T-helper 2 cell treated with Interferon-gamma antibody and Interleukin-4, amounts not matched to agents 5 μg/mL and 100 μg/mL, for 36 hours (primary cell): ENCODE results near the gene ZMYM2.
"Not testable (repeated sequence)": the region's sequence is repeated elsewhere in the genome, so short reads cannot be mapped to it uniquely, and the experiment has no call there.

Source experiments
- DNase-seq: peaks from one replicate; pipeline ENCODE4 v3.0.0; 2021; ENCODE audit warnings: low spot score
- H3K27ac Mint-ChIP-seq: one replicate; pipeline ENCODE4 v1.8.0; 2021; ENCODE audit warnings: mild to moderate bottlenecking, mixed read lengths
- H3K27me3 Mint-ChIP-seq: one replicate; pipeline ENCODE4 v1.8.0; 2021; ENCODE audit warnings: low read depth, mixed read lengths
- H3K36me3 Mint-ChIP-seq: one replicate; pipeline ENCODE4 v1.8.0; 2021; ENCODE audit warnings: low read depth, mixed read lengths
- H3K4me1 Mint-ChIP-seq: one replicate; pipeline ENCODE4 v1.8.0; 2021; ENCODE audit warnings: low read depth, mixed read lengths
- H3K4me3 Mint-ChIP-seq: one replicate; pipeline ENCODE4 v1.8.0; 2022; ENCODE audit warnings: mild to moderate bottlenecking, moderate library complexity, mixed read lengths
- H3K9me3 Mint-ChIP-seq: one replicate; pipeline ENCODE4 v1.8.0; 2021; ENCODE audit warnings: mixed read lengths

ZMYM2 gene

GRCh38 chr13:19961924-19962323 is 3.4 kb downstream of the ZMYM2 start:
- peak overlapping the region; percentile 29 for H3K4me3 Mint-ChIP-seq
- no peak overlapping the region for H3K27ac Mint-ChIP-seq
- no peaks in the 10 kb centered on the region for H3K9me3 Mint-ChIP-seq
- H3K27me3 Mint-ChIP-seq, result no peaks in the 10 kb centered on the region
- peaks cover 14% of the 10 kb centered on the region for H3K4me1 Mint-ChIP-seq
- peaks cover 21% of the 10 kb centered on the region for H3K36me3 Mint-ChIP-seq
- DNase-seq, result no peak

DNA sequence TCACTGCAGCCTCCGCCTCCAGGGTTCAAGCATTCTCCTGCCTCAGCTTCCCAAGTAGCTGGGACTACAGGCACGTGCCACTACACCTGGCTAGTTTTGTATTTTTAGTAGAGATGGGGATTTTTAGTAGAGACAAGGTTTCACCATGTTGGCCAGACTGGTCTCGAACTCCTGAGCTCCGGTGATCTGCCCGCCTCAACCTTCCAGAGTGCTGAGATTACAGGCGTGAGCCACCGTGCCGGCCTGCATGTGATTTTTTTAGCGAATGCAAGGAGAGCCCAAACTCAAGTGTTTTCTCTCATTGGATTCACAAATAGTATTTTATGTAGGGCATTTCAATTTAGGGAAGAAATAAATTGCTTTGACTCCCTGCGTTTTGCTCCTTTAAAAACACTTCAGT is 4.4 kb downstream of the ZMYM2 start:
- Mint-ChIP-seq H3K36me3 (peaks cover 26% of the 10 kb centered on the region), H3K9me3 (no peaks in the 10 kb centered on the region), H3K4me3 (no peak overlapping the region), H3K27ac (no peak overlapping the region), H3K4me1 (peaks cover 22% of the 10 kb centered on the region), H3K27me3 (no peaks in the 10 kb centered on the region)
- DNase-seq, result no peak

- H3K27me3 Mint-ChIP-seq, result no peaks in the 10 kb centered on the region
- H3K4me3 Mint-ChIP-seq, result no peak overlapping the region
- no peaks in the 10 kb centered on the region for H3K9me3 Mint-ChIP-seq
- peaks cover 22% of the 10 kb centered on the region for H3K36me3 Mint-ChIP-seq
- no peak overlapping the region for H3K27ac Mint-ChIP-seq
- peaks cover 11% of the 10 kb centered on the region for H3K4me1 Mint-ChIP-seq
- DNase-seq, result no peak
Observed at GRCh38 chr13:19967621-19968020, 9.1 kb downstream of the ZMYM2 start.

DNA sequence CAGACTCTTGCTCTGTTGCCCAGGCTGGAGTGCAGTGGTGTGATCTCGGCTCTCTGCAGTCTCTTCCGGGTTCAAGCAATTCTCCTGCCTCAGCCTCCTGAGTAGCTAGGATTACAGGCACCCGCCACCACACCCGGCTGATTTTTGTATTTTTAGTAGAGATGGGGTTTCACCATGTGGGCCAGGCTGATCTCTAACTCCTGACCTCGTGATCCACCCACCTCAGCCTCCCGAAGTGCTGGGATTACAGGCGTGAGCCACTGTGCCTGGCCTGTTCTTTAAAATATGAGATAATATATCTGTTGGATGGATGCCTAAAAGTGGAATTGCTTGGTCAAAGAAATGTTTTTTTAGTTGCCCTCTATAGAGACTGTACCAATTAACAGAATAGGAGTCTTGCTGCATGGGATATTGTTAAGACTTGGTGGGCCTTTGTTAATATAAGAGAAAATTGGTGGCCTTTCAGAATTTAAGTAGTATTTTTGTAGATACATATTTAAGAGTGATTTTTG is 16.0 kb downstream of the ZMYM2 start:
- Mint-ChIP-seq H3K9me3 (peaks cover 14% of the 10 kb centered on the region), H3K36me3 (peaks cover 59% of the 10 kb centered on the region)
- H3K4me3 Mint-ChIP-seq, H3K27me3 Mint-ChIP-seq, H3K27ac Mint-ChIP-seq, DNase-seq, H3K4me1 Mint-ChIP-seq: not testable (repeated sequence)

DNA sequence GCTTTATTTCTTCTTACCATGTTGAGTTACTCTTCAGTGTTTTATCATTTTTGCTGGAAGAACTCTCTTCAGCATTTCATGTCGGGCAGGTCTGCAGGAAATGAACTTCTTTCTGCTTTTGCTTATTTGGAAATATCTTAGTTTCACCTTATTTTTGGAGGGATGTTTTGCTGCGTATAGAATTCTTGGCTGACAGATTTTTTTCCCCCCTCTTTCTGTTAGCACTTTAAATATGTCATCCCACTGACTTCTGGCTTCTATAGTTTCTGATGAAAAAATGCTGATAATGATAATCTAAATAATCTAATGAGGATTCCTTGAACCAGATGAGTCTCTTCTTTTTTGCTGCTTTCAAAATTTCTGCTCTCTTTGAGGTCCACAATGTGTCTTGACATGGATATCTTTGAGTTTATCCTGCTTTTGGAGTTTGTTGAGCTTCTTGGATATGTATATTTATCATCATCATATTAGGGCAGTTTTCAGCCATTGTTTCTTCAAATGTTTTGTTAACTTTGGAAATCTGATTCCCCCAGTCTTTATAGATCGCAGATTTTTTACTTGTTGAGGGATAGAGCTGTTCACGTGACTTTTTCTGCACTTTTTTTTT is 20.4 kb downstream of the ZMYM2 start:
- Mint-ChIP-seq H3K4me3 (no peak overlapping the region), H3K4me1 (peaks cover 14% of the 10 kb centered on the region), H3K27ac (no peak overlapping the region), H3K36me3 (peaks cover 58% of the 10 kb centered on the region), H3K27me3 (no peaks in the 10 kb centered on the region), H3K9me3 (peaks cover 14% of the 10 kb centered on the region)
- DNase-seq, result no peak

- Mint-ChIP-seq H3K36me3 (peaks cover 39% of the 10 kb centered on the region), H3K4me1 (peaks cover 18% of the 10 kb centered on the region), H3K4me3 (no peak overlapping the region), H3K27me3 (no peaks in the 10 kb centered on the region), H3K9me3 (peaks cover 10% of the 10 kb centered on the region), H3K27ac (no peak overlapping the region)
- no peak for DNase-seq
Observed at GRCh38 chr13:19981685-19982238, 23.2 kb downstream of the ZMYM2 start.

DNA sequence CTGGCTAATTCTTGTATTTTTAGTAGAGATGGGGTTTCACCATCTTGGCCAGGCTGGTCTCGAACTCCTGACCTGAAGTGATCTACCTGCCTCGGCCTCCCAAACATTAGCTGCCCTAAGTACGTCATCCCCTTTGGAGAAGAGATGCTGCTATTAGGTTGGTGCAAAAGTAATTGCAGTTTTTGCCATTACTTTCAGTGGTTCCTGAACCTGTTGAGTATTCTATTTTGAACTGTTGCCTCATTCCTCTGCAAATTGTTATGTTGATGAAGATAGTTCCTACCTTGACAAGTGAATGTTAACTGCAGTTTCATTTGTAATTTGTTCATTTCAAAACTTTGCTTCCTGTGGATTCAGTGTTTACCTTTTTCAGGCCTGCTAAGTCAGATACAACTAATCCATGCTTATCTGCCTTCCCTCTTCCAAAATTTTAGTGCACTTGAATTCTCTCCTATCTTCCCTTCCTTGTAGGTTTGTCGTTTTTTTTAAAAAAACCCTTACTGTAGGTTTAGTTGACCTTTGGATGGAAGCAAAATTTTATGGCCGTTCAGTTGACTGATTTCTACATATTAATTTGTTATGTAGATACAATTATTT is 24.0 kb downstream of the ZMYM2 start:
- Mint-ChIP-seq H3K27me3 (no peaks in the 10 kb centered on the region), H3K27ac (peak overlapping the region; percentile 0), H3K4me3 (no peak overlapping the region), H3K9me3 (peaks cover 10% of the 10 kb centered on the region), H3K36me3 (peaks cover 33% of the 10 kb centered on the region), H3K4me1 (peaks cover 18% of the 10 kb centered on the region)
- no peak for DNase-seq

GRCh38 chr13:19984430-19985218 is 26.1 kb downstream of the ZMYM2 start:
- no peaks in the 10 kb centered on the region for H3K9me3 Mint-ChIP-seq
- H3K27ac Mint-ChIP-seq, result no peak overlapping the region
- no peak for DNase-seq
- peaks cover 19% of the 10 kb centered on the region for H3K4me1 Mint-ChIP-seq
- H3K27me3 Mint-ChIP-seq, result no peaks in the 10 kb centered on the region
- H3K4me3 Mint-ChIP-seq, result no peak overlapping the region
- peaks cover 15% of the 10 kb centered on the region for H3K36me3 Mint-ChIP-seq

DNA sequence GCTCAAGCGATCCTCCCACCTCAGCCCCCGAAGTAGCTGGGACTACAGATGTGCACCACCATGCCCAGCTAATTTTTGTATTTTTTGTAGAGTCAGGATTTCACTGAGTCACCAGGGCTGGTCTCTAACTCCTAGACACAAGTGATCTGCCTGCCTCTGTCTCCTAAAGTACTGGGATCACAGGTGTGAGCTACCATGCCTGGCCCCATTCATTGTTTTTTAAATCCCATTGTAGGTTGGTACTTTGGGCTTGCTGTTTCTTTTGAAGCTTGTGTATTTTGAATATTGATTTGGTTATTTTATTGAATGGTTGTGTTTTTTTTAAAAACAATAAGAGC is 26.7 kb downstream of the ZMYM2 start:
- H3K9me3 Mint-ChIP-seq, result no peaks in the 10 kb centered on the region
- peaks cover 24% of the 10 kb centered on the region for H3K4me1 Mint-ChIP-seq
- H3K27ac Mint-ChIP-seq, result peak overlapping the region; percentile 7
- DNase-seq, result no peak
- no peak overlapping the region for H3K4me3 Mint-ChIP-seq
- no peaks in the 10 kb centered on the region for H3K27me3 Mint-ChIP-seq
- H3K36me3 Mint-ChIP-seq, result peaks cover 18% of the 10 kb centered on the region

DNA sequence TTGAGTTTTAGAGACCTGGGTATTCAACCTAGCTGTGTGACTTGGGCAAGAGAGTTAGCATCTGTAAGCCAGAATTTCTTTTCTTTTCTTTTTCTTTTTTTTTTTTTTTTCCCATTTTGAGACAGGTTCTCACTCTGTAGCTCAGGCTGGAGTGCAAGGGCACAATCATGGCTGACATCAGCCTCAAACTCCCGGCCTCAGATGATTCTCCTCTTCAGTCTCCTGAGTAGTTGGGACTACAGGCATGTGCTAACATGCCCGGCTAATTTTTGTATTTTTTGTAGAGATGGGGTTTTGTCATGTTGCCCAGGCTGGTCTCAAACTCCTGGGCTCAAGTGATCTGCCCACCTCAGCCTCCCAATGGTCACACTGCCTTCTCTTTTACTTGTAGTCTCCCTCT is 33.0 kb downstream of the ZMYM2 start:
- no peak overlapping the region for H3K4me3 Mint-ChIP-seq
- peaks cover 13% of the 10 kb centered on the region for H3K4me1 Mint-ChIP-seq
- no peaks in the 10 kb centered on the region for H3K27me3 Mint-ChIP-seq
- no peak for DNase-seq
- H3K36me3 Mint-ChIP-seq, result peaks cover 34% of the 10 kb centered on the region
- no peaks in the 10 kb centered on the region for H3K9me3 Mint-ChIP-seq
- H3K27ac Mint-ChIP-seq, result no peak overlapping the region

DNA sequence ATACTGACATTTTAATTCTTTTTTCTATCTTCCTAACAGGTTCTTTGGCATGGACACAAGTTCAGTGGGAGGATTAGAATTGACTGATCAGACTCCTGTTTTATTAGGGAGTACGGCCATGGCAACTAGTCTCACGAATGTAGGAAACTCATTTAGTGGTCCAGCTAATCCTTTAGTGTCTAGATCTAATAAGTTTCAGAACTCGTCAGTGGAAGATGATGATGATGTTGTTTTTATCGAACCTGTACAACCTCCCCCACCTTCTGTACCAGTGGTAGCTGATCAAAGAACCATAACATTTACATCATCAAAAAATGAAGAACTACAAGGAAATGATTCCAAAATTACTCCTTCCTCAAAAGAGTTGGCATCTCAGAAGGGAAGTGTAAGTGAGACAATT is 34.5 kb downstream of the ZMYM2 start:
- no peaks in the 10 kb centered on the region for H3K9me3 Mint-ChIP-seq
- peaks cover 17% of the 10 kb centered on the region for H3K4me1 Mint-ChIP-seq

GRCh38 chr13:19998960-19999359 is 40.4 kb downstream of the ZMYM2 start:
- DNase-seq, result no peak
- Mint-ChIP-seq H3K36me3 (peaks cover 41% of the 10 kb centered on the region), H3K9me3 (no peaks in the 10 kb centered on the region), H3K4me1 (peaks cover 38% of the 10 kb centered on the region), H3K27ac (no peak overlapping the region), H3K4me3 (no peak overlapping the region), H3K27me3 (no peaks in the 10 kb centered on the region)

More for the DNA sequence above, 34.5 kb downstream of the ZMYM2 start:
- Mint-ChIP-seq H3K27ac (no peak overlapping the region), H3K4me3 (no peak overlapping the region), H3K27me3 (no peaks in the 10 kb centered on the region), H3K36me3 (peaks cover 43% of the 10 kb centered on the region)
- DNase-seq, result no peak

DNA sequence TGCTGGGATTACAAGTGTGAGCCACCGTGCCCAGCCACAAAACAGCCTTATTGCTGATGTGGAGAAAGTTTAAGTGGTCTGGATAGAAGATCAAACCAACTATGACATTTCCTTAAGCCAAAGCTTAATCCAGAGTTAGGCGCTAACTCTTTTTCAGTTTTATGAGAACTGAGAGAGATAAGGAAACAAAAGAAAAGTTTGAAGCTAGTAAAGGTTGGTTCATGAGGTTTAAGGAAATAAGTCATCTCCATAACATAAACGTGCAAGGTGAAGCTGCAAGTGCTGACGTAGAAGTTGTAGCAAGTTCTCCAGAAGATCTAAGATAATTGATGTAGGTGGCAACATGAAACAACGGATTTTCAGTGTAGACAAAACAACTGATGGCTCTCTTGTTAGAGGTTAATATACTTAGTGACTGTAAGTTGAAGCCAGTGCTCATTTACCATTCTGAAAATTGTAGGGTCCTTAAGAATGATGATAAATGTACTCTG is 41.6 kb downstream of the ZMYM2 start:
- H3K27ac Mint-ChIP-seq, result peak overlapping the region; percentile 9
- H3K36me3 Mint-ChIP-seq, result peaks cover 41% of the 10 kb centered on the region

More for the DNA sequence above, 41.6 kb downstream of the ZMYM2 start:
- Mint-ChIP-seq H3K27me3 (no peaks in the 10 kb centered on the region), H3K9me3 (no peaks in the 10 kb centered on the region), H3K4me1 (peaks cover 38% of the 10 kb centered on the region), H3K4me3 (no peak overlapping the region)
- no peak for DNase-seq
